ENCODE results near the gene MAST3. TPM values are rescaled to one million over a fixed set of nuclear protein-coding genes. Genes with fewer than 3 reads are reported as not detected.

The MAST3 gene
- total RNA-seq, 2 donors from 2014 or later, result 23.5 to 46.6 TPM

DNA sequence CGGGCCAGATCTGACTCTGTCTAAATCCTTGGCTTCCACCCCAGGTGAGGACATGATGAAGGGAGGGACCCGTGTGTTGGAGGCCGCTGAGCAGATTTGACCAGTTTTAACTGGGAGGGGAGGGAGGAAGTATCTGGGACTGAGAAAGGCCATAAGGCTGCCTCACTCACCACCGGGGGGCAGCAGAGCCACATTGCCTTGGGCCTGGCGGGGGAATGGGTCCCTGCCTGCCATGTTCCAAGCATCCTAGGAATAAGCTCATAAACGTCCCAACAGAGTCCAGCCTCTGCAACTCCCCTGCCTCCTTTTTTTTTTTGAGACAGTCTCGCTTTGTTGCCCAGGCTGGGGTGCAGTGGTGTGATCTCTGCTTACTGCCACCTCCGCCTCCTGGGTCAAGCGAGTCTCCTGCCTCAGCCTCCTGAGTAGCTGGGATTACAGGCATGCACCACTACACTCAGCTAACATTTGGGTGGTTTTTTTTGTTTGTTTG lies 15.5 kb downstream of the MAST3 start:
- peak; percentile 49 for ATAC-seq (replicated peaks)
- Mint-ChIP-seq H3K36me3 (ENCODE audit: low read depth) (peaks cover 70% of the 10 kb centered on the region), H3K27ac (peak overlapping the region; percentile 52), H3K9me3 (no peaks in the 10 kb centered on the region), H3K4me3 (no peak overlapping the region), H3K27me3 (no peaks in the 10 kb centered on the region), H3K4me1 (peaks cover 13% of the 10 kb centered on the region)

DNA sequence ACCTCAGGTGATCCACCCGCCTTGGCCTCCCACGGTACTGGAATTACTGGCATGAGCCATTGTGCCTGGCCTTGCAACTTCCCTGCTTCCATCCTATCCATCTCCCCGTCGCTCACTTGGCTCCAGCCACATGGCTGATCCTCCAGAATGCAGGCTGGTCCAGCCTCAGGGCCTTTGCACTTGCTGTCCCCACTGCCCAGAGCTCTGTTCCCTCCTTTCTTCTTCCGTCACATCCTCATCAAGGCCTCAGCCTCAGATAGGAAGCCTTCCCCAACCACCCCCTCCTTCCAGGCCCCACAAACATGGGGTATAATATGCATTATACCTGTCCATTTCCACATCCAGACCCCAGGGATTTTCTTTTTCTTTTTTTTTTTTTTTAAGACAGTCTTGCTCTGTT lies 16.2 kb downstream of the MAST3 start:
- Mint-ChIP-seq H3K27ac (no peak overlapping the region), H3K4me3 (no peak overlapping the region), H3K27me3 (no peaks in the 10 kb centered on the region), H3K9me3 (no peaks in the 10 kb centered on the region), H3K4me1 (peaks cover 13% of the 10 kb centered on the region), H3K36me3 (ENCODE audit: low read depth) (peaks cover 65% of the 10 kb centered on the region)
- ATAC-seq (replicated peaks), result no peak

DNA sequence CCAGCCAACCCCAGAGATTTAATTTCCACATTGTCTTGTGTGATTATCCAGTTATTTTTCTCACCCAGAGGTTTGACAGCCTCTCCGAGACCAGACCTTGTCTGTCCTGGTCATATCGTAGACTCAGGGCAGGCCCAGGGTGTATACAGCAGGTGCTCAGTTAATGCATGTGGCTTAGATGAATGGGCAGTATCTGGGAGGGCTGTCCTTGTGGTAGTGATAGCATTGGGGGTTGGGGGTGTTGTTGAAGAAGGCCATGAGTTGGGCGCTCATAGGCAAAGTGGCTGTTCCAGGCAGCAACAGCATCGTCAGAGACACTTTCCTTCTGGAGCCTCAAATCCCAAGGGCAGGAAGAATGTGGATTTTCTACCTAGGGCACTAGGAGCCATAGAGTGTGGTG lies 16.9 kb downstream of the MAST3 start:
- ATAC-seq (replicated peaks), result no peak
- peaks cover 65% of the 10 kb centered on the region for H3K36me3 Mint-ChIP-seq (ENCODE audit: low read depth)
- no peak overlapping the region for H3K4me3 Mint-ChIP-seq
- peaks cover 14% of the 10 kb centered on the region for H3K4me1 Mint-ChIP-seq
- no peak overlapping the region for H3K27ac Mint-ChIP-seq
- H3K9me3 Mint-ChIP-seq, result no peaks in the 10 kb centered on the region
- no peaks in the 10 kb centered on the region for H3K27me3 Mint-ChIP-seq

DNA sequence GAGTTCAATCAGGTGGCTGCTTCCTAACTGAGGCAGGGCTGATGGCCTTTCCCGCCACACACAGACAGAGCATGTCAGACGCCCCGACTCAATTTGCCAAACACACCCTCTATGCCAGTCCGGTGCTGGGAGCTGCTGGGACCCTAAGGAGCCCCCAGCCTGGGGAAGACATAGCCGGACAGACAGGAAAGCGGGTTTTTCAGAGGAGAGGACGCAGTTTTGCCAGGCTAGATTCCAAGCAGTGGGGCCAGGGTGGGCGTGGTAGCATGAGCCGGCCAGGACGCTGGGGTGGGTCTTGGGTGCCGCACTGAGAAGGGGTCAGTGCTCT lies 19.8 kb downstream of the MAST3 start:
- ATAC-seq (replicated peaks), result no peak
- Mint-ChIP-seq H3K27me3 (no peaks in the 10 kb centered on the region), H3K4me1 (peaks cover 22% of the 10 kb centered on the region), H3K27ac (peak overlapping the region; percentile 83), H3K4me3 (peak overlapping the region; percentile 90), H3K9me3 (no peaks in the 10 kb centered on the region), H3K36me3 (ENCODE audit: low read depth) (peaks cover 72% of the 10 kb centered on the region)

DNA sequence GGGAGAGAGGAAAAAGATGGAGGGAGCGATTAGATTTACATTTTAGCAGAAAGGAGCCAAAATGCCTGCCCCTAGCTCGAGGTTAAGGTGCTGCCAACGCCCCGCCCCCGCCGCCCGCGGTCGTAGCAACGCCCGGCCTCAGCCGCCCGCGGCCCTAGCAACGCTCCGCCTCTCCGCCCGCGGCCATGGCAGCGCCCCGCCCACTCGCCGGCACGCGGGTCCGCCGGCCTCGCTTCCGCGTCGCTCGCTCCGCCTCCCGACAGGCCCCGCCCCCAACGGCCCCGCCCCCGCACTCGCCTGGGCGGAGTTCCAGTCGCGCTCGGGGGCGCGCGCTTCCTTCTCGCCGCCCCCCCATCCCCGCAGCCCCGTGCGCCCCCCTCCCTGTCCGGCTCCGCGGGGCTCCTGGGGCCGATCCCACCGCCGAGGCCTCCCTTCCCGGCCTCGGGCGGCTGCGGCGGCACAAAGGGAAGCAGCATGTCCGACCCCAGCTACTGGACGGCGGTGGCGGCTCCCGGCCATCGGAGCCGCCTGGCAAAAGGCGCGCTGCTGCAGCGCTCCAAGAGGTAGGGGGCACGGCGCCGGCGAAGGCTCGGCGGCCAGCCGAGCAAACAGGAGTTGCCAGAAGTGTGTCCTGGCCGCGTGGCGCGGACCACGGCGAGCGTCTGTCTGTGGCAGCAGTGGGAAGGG lies 20.3 kb downstream of the MAST3 start:
- peak; percentile 87 for ATAC-seq (replicated peaks)
- Mint-ChIP-seq H3K4me3 (peak overlapping the region; percentile 90), H3K9me3 (no peaks in the 10 kb centered on the region), H3K36me3 (ENCODE audit: low read depth) (peaks cover 72% of the 10 kb centered on the region), H3K4me1 (peaks cover 22% of the 10 kb centered on the region), H3K27ac (peak overlapping the region; percentile 94), H3K27me3 (no peaks in the 10 kb centered on the region)

DNA sequence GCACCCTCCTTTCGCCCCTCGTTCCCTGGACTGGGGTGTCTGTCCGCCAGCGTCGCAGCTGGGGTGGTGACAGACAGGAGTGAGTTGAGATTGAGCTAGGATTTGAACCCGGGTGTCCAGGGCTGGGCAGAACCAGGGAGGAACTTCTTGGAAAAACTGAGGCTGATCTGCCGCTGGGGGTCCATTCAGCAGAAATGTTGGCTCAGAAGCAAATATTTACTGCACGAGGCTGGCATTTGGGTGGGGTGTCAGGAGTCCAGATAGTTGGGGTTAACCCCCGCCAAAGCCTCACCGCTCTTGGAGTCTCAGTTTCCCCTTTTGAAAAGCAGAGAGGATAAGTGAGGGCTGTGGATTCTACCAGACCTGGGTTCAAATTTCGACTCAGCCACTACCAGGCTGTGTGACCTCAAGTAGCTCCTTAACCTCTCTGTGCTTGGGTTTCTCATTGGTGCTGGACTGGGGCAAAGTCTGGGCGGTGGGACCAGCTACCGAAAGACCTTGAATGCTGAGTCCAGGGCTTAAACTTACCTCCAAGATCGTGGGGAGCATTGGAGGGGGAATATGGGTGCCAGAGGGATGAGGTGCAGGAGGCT lies 20.9 kb downstream of the MAST3 start:
- ATAC-seq (replicated peaks), result no peak
- Mint-ChIP-seq H3K4me1 (peaks cover 22% of the 10 kb centered on the region), H3K27me3 (no peaks in the 10 kb centered on the region), H3K36me3 (ENCODE audit: low read depth) (peaks cover 72% of the 10 kb centered on the region), H3K9me3 (no peaks in the 10 kb centered on the region), H3K27ac (peak overlapping the region; percentile 94), H3K4me3 (peak overlapping the region; percentile 90)

DNA sequence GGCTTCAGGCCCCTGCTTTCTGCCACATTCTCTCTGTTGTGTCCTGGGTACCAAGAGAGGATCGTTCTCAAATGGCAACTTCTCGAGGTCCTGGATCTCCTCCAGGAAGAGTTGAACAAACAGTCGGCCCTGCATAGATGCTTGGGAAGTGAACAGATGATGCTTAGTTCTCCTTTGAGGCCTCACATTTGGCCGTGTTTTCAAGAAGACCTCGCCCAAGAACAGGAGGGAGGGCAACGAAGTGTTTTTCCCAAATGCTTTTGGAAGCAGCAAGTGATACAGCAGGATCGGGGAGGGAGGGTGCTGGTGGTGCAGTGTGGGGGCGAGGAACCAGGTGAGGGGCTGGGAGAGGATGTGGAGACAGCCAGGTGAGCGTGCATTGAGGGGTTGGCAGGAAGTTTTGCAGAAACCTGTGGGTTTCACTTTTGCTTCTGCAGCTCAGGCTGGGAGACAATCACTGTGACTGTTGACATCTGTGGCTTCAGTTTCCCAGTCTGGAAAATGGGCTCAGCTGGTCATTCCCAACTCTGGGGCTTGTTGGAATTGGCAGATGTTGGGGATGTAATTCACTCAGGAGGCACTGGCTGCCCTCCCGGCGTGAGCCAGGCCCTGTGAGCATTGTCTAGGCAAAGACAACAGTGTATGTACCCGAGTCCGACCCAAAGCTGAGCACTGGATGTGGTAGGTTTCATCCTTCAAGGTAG lies 21.6 kb downstream of the MAST3 start:
- ATAC-seq (replicated peaks), result peak; percentile 50
- H3K4me3 Mint-ChIP-seq, result peak overlapping the region; percentile 90

DNA sequence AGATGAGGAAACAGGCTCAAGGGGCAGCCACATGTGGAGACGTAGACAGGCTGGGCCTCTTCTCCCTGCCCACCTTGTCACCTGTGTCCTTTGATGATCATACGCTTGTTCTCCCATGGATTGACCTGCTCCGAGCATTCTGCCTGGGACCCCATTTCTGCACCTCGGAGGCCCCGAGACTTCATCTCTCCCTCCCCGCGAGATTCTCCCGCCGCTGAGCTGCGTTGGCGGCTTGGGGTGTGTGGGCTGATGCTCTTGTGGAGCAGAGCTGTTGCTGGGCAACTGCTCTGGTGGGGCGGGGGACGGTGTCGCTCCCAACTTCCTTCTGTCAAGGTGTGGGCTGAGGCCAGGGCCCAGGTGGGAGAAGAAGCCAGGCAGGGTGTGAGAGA lies 22.1 kb downstream of the MAST3 start:
- H3K27me3 Mint-ChIP-seq, result no peaks in the 10 kb centered on the region
- no peaks in the 10 kb centered on the region for H3K9me3 Mint-ChIP-seq
- H3K4me3 Mint-ChIP-seq, result peak overlapping the region; percentile 90
- peak; percentile 38 for ATAC-seq (replicated peaks)
- H3K36me3 Mint-ChIP-seq (ENCODE audit: low read depth), result peaks cover 72% of the 10 kb centered on the region
- H3K27ac Mint-ChIP-seq, result peak overlapping the region; percentile 94
- H3K4me1 Mint-ChIP-seq, result peaks cover 22% of the 10 kb centered on the region

More for the DNA sequence above, 21.6 kb downstream of the MAST3 start:
- H3K4me1 Mint-ChIP-seq, result peaks cover 22% of the 10 kb centered on the region
- no peaks in the 10 kb centered on the region for H3K27me3 Mint-ChIP-seq
- peaks cover 72% of the 10 kb centered on the region for H3K36me3 Mint-ChIP-seq (ENCODE audit: low read depth)
- H3K9me3 Mint-ChIP-seq, result no peaks in the 10 kb centered on the region
- H3K27ac Mint-ChIP-seq, result peak overlapping the region; percentile 94

DNA sequence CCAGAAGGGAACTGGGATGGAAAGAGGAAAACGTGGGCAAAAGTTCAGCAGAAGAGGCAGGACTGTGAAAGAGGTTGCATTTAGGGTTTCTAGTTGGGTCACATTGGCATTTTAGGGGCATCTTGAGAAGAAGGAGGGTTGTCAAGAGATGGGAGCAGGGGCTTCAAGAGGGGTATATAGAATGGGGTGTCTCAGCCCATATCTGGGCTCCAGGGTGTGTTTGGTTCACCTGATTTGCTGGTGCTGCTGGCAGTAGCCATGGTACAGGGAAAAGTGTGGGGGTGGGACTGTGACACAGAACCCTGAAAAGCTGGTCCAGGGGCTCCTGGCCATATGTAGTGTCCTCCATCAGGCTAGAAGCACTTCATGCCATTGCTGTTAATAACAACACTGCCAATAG lies 22.5 kb downstream of the MAST3 start:
- peaks cover 22% of the 10 kb centered on the region for H3K4me1 Mint-ChIP-seq
- ATAC-seq (replicated peaks), result no peak
- H3K4me3 Mint-ChIP-seq, result peak overlapping the region; percentile 90
- peaks cover 72% of the 10 kb centered on the region for H3K36me3 Mint-ChIP-seq (ENCODE audit: low read depth)
- H3K9me3 Mint-ChIP-seq, result no peaks in the 10 kb centered on the region
- no peaks in the 10 kb centered on the region for H3K27me3 Mint-ChIP-seq
- H3K27ac Mint-ChIP-seq, result peak overlapping the region; percentile 94

DNA sequence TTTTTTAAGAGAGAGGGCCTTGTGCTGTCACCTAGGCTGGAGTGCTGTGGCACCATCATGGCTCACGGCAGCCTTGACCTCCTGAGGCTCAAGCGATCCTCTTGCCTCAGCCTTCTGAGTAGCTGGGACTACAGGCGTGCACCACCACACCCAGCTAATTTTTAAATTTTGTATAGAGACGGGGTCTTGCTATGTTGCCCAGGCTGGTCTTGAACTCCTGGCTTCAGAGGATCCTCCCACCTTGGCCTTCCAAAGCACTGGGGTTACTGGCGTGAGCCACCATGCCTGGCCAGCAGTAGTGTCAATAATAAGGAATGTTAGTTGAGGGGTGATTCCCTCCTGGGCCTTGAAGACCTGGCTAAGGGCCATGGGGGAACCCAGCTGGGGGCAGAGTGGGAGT lies 23.6 kb downstream of the MAST3 start:
- Mint-ChIP-seq H3K36me3 (ENCODE audit: low read depth) (peaks cover 75% of the 10 kb centered on the region), H3K4me1 (peaks cover 22% of the 10 kb centered on the region), H3K27me3 (no peaks in the 10 kb centered on the region), H3K4me3 (peak overlapping the region; percentile 90), H3K9me3 (no peaks in the 10 kb centered on the region), H3K27ac (peak overlapping the region; percentile 94)
- no peak for ATAC-seq (replicated peaks)

DNA sequence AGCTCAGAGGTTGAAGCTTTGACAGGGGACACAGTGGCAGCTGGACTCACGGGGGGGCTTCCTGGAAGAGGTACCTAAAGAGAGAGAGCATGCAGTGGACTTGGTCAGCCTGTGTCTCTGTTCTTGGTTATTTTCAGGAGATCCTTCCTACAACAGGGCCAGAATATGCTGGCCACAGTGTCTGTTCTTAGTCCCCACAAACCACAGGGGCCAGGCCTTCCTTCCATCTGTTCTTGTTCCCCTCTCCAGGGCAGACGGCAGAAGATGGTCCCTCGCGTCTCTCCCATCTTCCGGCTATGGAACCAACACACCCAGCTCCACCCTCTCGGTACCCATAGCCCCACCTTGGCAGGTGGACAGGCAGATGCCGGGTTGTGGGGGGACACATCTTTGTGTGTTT lies 24.8 kb downstream of the MAST3 start:
- no peak for ATAC-seq (replicated peaks)
- Mint-ChIP-seq H3K4me1 (peaks cover 18% of the 10 kb centered on the region), H3K4me3 (no peak overlapping the region), H3K27me3 (no peaks in the 10 kb centered on the region), H3K9me3 (no peaks in the 10 kb centered on the region), H3K27ac (no peak overlapping the region), H3K36me3 (ENCODE audit: low read depth) (peaks cover 86% of the 10 kb centered on the region)

DNA sequence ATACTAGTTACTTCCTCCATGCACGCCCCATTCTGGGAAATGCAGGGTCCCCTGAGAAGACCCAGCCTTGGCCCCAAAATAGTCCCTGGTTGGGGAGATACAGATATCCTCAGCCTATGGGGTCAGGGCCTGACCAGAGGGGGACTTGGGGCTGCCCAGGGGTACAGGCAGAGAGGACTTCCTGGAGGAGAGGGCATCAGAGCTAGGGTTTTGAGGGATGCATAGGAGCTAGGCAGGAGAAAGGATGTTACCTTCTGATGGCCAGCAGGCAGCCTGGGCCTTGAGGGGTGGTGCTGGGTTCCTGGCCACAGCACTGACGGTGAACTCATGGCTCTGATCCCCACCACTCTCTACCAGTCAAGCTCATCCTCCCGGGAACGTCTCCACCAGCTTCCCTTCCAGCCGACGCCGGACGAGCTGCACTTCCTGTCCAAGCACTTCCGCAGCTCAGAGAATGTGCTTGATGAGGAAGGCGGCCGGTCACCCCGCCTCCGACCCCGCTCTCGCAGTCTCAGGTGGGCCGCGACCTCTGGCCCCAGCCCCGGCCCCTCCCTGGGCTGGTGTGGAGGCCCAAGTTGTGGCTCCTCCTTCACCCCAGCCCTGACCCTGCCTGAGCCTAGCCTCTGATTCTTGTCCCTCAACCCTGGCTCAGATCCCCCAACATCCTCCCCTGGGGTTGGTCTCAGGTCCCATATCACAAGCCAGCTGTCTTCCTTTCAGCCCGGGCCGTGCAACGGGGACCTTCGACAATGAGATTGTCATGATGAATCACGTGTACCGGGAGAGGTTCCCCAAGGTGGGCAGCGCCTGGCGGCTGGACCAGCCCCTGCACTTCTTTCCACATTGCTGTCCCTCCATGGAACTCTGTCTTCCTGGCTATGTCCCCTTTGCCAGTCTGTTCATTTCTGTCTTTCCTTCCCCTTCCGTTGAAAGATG lies 25.6 kb downstream of the MAST3 start:
- H3K27me3 Mint-ChIP-seq, result no peaks in the 10 kb centered on the region
- H3K36me3 Mint-ChIP-seq (ENCODE audit: low read depth), result peaks cover 92% of the 10 kb centered on the region
- no peaks in the 10 kb centered on the region for H3K9me3 Mint-ChIP-seq
- H3K4me1 Mint-ChIP-seq, result peaks cover 16% of the 10 kb centered on the region
- no peak overlapping the region for H3K4me3 Mint-ChIP-seq
- no peak overlapping the region for H3K27ac Mint-ChIP-seq
- ATAC-seq (replicated peaks), result no peak

DNA sequence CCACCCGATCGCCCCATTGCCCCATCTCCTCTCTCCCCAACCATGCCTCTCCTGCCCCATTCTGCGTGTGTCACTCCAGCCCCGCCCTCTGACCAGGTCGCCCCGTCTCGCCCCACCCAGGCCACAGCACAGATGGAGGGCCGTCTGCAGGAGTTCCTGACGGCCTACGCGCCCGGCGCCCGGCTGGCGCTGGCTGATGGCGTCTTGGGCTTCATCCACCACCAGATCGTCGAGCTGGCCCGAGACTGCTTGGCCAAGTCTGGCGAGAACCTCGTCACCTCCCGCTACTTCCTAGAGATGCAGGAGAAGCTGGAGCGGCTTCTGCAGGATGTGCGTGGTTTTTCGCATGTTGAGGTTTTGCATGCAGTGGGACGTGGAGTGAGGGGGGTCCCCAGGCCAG lies 26.2 kb downstream of the MAST3 start:
- no peak for ATAC-seq (replicated peaks)
- peaks cover 96% of the 10 kb centered on the region for H3K36me3 Mint-ChIP-seq (ENCODE audit: low read depth)

DNA sequence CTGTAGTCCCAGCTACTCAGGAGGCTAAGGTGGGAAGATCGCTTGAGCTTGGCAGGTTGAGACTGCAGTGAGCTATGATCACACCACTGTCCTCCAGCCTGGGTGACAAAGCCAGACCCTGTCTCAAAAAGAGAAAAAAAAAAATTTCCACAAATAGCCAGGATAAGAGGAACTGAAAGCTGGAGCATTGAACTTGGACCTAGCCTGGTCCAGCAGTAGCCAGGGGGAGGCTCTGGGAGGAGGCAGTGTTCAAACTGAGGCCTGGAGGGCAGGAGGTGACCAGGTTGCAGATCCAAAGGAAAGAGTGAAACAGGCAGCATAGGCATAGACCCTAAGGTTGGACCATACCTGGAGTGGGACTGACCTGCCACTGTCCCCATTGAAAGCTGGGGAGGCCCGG lies 28.5 kb downstream of the MAST3 start:
- Mint-ChIP-seq H3K4me1 (no peaks in the 10 kb centered on the region), H3K4me3 (no peak overlapping the region), H3K36me3 (ENCODE audit: low read depth) (peaks cover 96% of the 10 kb centered on the region), H3K27ac (peak overlapping the region; percentile 50), H3K27me3 (no peaks in the 10 kb centered on the region), H3K9me3 (no peaks in the 10 kb centered on the region)
- no peak for ATAC-seq (replicated peaks)

More for the DNA sequence above, 26.2 kb downstream of the MAST3 start:
- Mint-ChIP-seq H3K4me3 (no peak overlapping the region), H3K4me1 (peaks cover 14% of the 10 kb centered on the region), H3K27ac (no peak overlapping the region), H3K9me3 (no peaks in the 10 kb centered on the region), H3K27me3 (no peaks in the 10 kb centered on the region)
